Activated gamma-delta T cell treated with Interleukin-2 at 50 U/mL for 16 hours (primary cell): ENCODE data around the gene CAMK2B.
A peak's percentile ranks its signal among the peaks of the same experiment; 100 is the strongest.

Experiments
- DNase-seq: peaks from one replicate; pipeline ENCODE4 v3.0.0-alpha.2; 2020

CAMK2B gene

DNA sequence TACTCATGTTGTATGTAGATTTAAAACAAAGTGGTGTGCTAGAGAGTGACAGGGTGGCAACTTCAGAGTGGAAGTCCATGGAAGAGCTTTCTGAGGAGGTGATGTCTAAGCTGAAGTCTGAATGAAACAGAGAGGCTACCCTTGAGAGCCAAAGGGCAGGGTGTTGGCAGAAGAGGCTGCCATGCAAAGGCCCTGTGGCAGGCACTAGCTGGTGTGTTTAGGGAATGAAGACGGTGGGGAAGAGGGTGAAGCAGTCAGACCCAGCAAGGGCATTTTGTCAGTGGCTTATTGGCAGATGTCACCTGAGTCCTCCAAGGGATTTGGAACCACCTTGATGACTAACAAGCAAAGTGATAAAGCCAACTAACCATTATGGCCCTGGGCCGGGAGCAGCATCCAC, 3.7 kb upstream of the CAMK2B start:
- DNase-seq = no peak

DNA sequence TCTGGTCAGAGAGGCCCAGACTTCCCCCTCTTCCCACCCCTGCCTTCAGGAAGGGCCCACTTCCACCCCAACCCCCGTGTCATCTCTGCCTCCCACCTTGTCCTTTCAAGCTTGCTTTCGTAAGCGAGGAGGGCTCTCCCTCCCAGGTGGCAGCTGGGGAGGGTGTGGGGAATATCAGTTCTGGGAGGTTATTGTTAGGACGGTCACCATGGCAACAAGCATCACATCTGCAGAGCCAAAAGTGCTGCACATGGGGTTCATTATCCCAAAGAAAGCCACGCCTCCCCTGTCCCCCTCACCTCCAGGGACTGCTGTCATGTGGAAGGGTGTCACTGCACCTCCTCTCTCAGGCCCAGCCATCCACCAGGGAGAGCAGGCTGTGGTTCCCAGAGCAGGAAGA, 2.6 kb upstream of the CAMK2B start:
- no peak for DNase-seq

DNA sequence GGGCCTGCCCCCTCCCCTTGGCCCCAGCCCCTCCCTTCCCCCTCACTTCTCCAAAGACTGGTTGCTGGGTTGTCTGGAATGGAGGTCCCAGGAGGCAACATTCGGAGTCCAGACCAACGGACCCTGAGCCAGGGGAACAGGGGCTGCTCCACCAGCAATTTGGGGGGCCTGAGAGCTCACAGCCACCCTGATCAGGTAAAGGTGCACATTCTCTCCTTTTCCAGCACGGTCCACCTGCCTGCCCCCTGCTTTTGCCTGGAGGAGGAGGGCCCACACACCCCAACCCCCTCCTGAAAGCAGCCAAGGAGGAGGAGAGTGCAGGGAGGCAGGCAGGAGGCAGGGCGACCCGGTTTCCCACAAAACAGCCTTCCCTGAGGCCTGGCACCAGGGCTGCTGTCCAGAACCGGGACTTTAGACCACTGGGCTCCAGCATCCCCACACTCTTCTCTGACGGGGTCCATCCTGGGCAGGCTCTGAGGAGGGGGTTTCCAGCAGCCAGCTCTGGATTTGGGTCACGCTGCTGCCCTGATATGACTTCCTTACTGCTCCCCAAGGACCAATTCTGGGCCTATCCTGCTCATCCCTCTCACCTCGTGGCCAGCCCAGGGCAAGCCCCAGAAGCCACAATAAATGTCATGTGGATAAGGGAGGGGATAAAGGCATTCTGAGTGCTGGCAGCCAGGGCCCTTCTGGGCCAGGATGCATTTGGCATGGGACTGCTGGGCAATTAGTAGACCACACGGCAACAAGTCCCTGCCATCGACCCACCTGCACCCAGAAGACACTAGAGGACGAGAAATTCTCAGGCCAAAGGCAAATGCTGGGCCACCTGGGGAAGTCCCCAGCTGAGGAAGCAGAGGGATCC, 1.1 kb upstream of the CAMK2B start:
- no peak for DNase-seq

GRCh38 chr7:44325811-44326241, 432 bp upstream of the CAMK2B start:
- no peak for DNase-seq

DNA sequence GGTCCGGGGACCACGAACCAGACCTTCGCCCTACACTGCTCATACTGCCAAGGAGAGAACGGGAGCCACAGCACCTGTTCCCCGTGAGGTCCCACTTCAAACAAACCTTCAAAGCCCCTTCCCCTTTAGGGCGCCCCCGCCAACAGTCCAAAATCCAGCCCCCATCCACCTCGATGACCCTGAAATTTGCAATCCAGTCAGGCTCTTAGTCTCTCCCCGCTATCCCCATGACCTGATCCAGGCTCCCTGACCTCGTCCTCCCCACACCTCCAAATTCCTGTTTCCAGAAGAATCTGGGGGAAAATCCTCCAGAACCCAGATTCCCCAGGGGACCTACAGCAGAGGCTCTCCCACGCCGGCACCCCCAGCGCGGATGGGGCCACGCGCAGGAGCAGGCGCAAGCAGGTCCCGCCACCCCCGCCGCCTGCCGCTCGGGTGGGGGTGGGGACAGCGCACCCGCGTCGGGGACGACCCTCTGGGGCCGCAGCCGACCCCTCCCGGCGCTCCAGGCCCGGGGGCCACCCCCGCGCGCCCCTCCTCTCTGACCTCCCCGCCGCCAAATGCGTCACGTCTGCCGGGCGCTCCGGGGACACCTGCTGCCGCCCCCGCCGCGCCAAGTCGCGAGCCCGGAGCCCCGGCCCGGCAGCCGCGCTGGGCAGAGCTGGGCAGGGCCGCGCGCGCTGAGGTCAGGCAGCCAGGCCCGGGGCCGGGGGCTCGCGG, 753 bp downstream of the CAMK2B start:
- no peak for DNase-seq

DNA sequence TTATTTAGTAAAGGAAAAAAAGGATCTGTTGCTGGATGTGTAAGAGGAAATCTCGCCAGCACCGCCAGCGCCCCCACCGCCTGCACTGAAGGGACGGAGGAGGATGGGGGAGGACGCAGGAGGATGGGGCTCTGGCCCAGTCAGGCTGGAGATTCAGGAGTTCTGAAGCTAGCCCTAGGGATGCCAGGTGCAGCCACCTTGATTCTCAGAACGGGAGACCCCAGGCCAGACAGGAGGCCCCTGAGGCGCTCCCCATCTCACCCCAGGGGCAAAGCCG, 1.3 kb downstream of the CAMK2B start:
- no peak for DNase-seq

GRCh38 chr7:44323381-44324203, 1.8 kb downstream of the CAMK2B start:
- no peak for DNase-seq

- no peak for DNase-seq
These were observed 2.6 kb downstream of the CAMK2B start for GRCh38 chr7:44322631-44323363.

GRCh38 chr7:44321796-44322195, 3.6 kb downstream of the CAMK2B start:
- DNase-seq = no peak

DNA sequence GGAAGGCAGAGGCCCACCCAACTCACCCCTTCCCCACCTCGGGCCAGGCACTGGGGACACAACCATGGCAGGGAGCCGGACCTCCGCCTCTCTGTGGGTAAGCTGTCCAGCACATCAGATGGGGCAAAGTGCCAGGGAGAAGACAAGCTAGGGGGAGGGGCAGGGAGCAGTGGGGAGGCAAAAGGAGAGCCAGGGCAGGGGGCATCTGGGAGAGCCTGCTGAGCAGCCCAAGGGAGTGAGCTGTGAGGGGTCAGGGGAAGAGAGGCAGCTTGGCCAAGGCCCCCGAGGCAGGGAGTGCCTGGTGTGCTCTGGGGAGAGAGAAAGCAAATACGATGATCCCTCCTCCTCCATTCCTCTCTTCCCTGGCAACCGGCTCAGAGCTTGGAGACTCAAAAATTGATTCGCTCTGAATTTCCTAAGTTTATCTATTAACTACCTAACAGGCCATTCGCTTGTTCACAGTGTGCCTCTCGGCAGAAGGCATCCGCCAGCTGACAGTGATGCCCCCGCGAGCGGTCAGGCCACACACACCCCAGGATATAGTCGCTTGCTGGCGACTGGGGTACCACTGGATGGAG, 4.5 kb downstream of the CAMK2B start:
- DNase-seq = no peak

GRCh38 chr7:44320141-44320540, 5.3 kb downstream of the CAMK2B start:
- no peak for DNase-seq

DNA sequence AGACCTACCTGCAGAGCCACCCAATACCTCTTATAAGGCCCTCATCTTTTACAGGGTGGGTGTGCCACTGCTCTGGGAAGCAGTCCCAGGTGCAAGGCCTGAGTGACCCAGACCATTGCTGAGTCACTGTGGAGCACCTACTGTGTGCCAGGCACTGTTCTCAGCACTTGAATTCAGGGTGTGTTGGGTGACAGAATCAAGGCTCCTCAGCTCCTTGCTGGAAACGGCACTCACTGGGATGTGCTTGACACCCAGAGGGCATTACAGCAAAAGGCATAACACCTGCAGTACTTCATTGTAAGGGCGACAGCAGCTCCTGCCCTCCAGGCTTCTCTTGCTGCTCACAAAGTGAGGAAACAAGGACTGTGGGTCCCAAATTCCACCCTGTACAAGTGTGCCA, 7.1 kb downstream of the CAMK2B start:
- DNase-seq = no peak

GRCh38 chr7:44315301-44315903, 10.0 kb downstream of the CAMK2B start:
- no peak for DNase-seq

DNA sequence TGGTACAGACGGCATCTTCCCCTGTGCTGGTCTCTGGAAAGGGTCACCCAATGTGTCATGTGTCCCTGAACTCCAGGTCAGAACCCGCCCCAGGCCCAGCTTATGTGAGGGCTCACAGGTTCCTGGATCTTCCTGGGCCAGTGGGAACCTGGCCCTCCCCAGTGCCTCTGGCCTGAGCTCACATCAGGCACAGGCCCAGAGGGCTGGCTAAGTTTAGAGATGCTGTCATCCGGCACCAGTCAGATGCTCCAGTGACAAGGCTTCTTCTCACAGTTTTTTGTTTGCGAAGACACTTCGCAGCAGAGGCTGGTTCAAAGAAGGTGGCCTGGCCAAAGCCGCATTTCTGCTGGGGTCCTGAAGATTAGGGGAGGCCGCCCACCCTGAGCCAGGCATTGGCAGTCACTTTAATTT, 11.8 kb downstream of the CAMK2B start:
- no peak for DNase-seq

GRCh38 chr7:44313016-44313415, 12.4 kb downstream of the CAMK2B start:
- no peak for DNase-seq

- no peak for DNase-seq
These were observed 13.6 kb downstream of the CAMK2B start for GRCh38 chr7:44311561-44312495.

DNA sequence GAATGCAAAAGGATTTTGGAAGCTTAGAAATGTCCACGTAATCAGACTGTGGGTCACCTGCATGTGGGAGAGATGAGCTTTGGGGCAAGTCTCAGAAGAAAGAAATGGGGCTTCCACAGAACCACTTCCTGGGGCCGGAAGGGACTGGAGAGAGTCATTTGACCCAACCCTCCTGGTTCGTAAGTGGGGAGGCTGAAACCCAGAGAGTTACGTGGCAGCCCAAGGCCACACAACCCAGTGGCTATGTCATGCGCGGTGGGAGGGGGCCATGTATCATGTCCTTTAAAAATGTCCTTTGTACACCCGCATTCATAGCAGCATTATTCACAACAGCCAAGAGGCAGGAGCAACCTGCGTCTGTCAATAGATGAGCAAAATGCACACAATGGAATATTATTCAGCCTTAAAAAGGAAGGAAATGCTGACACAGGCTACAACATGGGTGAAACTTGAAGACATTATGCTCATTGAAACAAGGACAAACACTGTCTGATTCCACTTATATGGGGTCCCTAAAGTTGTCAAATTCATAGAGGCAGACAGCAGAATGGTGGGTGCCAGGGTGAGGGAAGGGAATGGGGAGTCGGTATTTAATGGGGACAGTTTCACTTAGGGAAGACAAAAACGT, 15.1 kb downstream of the CAMK2B start:
- DNase-seq = no peak

GRCh38 chr7:44309271-44310091, 15.9 kb downstream of the CAMK2B start:
- peak; percentile 23 for DNase-seq

DNA sequence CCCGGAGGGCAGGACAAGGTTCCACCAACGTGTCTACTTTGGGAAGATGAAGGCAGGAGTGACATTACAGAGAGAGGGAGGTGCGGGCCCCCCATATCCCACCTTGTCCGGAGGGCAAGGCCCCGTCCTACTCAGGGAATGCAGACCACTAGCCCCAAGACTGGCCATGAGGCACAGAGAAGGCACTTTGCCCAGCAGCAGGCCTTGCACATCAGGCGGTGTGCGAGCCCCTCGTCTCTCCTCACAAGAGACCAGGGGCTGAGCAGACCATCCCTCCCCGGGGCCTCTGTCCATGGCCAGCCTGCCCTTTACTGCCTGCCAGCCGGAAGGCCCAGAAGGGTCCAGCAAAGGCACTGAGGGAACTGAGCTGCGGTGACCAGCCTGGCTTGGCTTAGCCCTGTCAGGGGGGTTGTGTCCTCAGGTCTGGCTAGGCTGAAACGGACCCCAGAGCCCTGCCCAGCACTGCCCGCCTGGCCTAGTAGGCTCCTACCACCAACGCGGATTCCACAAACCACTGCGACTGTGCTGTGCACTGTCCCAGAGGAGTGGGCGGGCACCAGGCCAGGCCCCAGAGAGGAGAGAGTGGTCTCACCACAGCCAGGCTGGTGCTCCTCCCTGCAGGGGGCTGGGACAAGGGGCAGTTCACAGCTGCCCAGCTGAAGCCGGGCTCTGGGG, 16.7 kb downstream of the CAMK2B start:
- DNase-seq = no peak
